Activated CD4-positive, alpha-beta T cell treated with anti-CD3 and anti-CD28 coated beads, Interleukin-2, amount 50 U/mL, for 16 hours (primary cell): Measurements from ENCODE around the gene METTL2A.
"Not testable (repeated sequence)": the region's sequence is repeated elsewhere in the genome, so short reads cannot be mapped to it uniquely, and the experiment has no call there.

Experiments
- DNase-seq: peaks from one replicate; pipeline ENCODE4 v3.0.0-alpha.2; 2020

METTL2A gene

GRCh38 chr17:62423647-62424461, at the start of gene METTL2A:
METTL2A (plus strand) TSS chr17:62423897; CDS start chr17:62423903, 6 bp downstream.
- peak; percentile 95 for DNase-seq

GRCh38 chr17:62380253-62380652, 43.4 kb upstream of the METTL2A start, which contains the start of gene EFCAB3:
EFCAB3 (plus strand) TSS chr17:62380553; CDS start chr17:62382980, 2,427 bp downstream.
- no peak for DNase-seq

- no peak for DNase-seq
Observed at GRCh38 chr17:62381561-62381960, 42.1 kb upstream of the METTL2A start.

- DNase-seq, result no peak
Observed at GRCh38 chr17:62388856-62389255, 34.8 kb upstream of the METTL2A start.

GRCh38 chr17:62392908-62393307, 30.8 kb upstream of the METTL2A start:
- no peak for DNase-seq

GRCh38 chr17:62398891-62399290, 24.8 kb upstream of the METTL2A start:
- no peak for DNase-seq

GRCh38 chr17:62405451-62405850, 18.2 kb upstream of the METTL2A start:
- no peak for DNase-seq

GRCh38 chr17:62413090-62413489, 10.6 kb upstream of the METTL2A start:
- not testable (repeated sequence) for DNase-seq

- not testable (repeated sequence) for DNase-seq
Observed at GRCh38 chr17:62426214-62426613, 2.5 kb downstream of the METTL2A start.

- DNase-seq, result not testable (repeated sequence)
Observed at GRCh38 chr17:62435251-62435650, 11.6 kb downstream of the METTL2A start.

- not testable (repeated sequence) for DNase-seq
Observed at GRCh38 chr17:62441181-62441580, 17.5 kb downstream of the METTL2A start.

GRCh38 chr17:62444063-62444462, 20.4 kb downstream of the METTL2A start:
- DNase-seq, result no peak

- not testable (repeated sequence) for DNase-seq
Observed at GRCh38 chr17:62445791-62446190, 22.1 kb downstream of the METTL2A start.

- DNase-seq, result not testable (repeated sequence)
Observed at GRCh38 chr17:62452195-62452594, 28.5 kb downstream of the METTL2A start.

- not testable (repeated sequence) for DNase-seq
Observed at GRCh38 chr17:62453041-62453440, 29.3 kb downstream of the METTL2A start.

- not testable (repeated sequence) for DNase-seq
Observed at GRCh38 chr17:62453656-62454055, 30.0 kb downstream of the METTL2A start.

GRCh38 chr17:62454111-62454510, 30.4 kb downstream of the METTL2A start:
- DNase-seq, result not testable (repeated sequence)

GRCh38 chr17:62456016-62456415, 32.3 kb downstream of the METTL2A start:
- DNase-seq, result no peak

GRCh38 chr17:62458483-62458882, 34.8 kb downstream of the METTL2A start:
- not testable (repeated sequence) for DNase-seq

- DNase-seq, result not testable (repeated sequence)
Observed at GRCh38 chr17:62464422-62464821, 40.7 kb downstream of the METTL2A start.

GRCh38 chr17:62465271-62465670, 41.6 kb downstream of the METTL2A start:
- DNase-seq, result not testable (repeated sequence)

- DNase-seq, result peak; percentile 49
Observed at GRCh38 chr17:62470666-62471379, 47.1 kb downstream of the METTL2A start.

- not testable (repeated sequence) for DNase-seq
Observed at GRCh38 chr17:62471380-62471880, 47.7 kb downstream of the METTL2A start.
